NCI-H226 (cell line): Measurements from ENCODE around the gene KCNJ11.
"Not testable (repeated sequence)": the region's sequence is repeated elsewhere in the genome, so short reads cannot be mapped to it uniquely, and the experiment has no call there.

Experiments used
- DNase-seq: peaks from one replicate; pipeline ENCODE4 v3.0.0-alpha.2; 2015

KCNJ11 gene

DNA sequence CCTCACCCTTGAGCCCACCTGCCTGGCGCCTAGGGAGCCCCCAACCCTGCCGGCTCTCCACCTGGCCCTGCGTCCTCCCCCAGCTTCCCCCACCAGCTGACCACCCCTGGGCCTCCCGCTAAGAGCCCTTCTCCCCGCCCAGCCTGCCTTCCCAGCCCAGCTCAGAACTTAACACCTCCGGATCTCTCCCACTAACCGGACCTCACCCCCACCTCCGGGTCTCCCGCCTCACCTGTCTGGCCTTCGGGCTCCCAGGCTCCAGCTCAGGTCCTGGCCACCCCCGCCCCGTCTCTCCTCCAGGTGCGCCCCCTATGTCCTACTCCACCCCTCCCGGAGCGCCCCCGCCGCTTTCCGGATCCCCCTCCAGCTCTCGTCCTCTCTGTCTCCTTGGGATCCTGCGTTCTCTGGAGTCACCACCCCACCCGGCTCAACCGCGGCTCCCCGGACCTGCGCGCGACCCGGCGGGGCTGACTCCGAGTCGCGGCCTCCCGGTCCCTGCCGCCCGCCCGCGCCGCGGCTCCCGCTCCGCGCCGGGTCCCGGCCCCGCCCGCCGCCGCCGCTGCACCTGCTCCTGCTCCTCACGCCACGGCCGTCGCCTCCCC, at the start of gene KCNJ11:
Gene KCNJ11 (minus strand): TSS at position 51 of the 602 bp plus-strand sequence. CDS start 568 bp downstream, outside the sequence.
- no peak for DNase-seq

DNA sequence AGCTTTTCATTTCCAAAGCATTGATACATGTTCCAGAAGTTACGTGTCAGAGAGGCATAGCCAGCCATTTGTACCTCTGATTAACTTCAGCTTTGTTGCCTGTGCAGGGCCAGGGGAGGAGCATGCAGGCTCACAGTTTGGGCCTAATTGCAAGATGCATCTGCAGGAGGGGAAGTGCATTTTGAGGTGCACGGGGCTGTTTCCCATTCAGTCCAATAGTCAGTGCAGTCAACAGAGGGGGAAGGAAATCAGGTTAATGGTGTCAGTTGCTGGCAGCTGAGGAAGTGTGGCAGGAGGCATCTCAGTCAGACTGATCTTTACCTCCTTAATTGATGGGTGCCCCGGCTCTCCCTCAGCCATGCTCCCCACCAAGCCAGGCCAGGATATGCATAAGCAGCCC, 48.9 kb upstream of the KCNJ11 start:
- DNase-seq: no peak

DNA sequence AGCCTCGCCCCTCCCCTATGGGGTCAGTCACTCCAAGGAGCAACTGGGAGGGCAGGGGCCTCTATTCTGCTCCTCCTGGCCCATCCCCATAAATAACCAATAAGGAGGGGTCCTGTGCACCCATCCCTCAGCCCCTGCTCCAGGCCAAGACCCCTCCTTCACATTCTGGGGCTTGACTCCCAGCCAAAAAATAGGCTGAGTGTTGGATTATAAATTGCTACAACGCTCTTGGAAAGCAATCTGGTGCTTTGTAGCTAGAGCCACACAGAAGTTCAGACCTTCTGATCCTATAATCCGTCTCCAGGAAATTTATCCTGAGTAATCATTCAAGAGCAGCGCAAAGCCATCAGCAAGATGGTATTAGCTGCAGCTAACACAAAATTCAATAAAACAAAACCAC, 45.6 kb upstream of the KCNJ11 start:
- no peak for DNase-seq

DNA sequence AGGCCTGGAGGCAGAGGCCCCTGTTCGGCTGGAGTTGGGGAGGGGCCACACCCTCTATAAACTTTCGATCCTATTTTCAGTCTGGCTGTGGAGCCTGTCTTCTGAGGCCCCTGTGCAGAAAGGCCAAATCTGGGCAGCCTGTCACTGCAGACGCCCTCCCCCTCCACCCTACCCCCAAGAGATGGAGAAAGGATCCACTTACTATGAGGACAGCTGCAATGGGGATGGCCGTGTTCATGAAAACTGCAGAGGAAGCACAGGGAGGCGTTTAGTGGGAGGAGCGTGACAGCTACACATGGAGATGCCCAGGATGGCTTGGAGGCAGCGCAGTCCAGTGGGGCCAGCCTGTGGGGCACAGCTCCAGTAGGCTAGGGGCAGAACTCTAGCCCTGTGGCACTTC, 43.5 kb upstream of the KCNJ11 start:
- no peak for DNase-seq

DNA sequence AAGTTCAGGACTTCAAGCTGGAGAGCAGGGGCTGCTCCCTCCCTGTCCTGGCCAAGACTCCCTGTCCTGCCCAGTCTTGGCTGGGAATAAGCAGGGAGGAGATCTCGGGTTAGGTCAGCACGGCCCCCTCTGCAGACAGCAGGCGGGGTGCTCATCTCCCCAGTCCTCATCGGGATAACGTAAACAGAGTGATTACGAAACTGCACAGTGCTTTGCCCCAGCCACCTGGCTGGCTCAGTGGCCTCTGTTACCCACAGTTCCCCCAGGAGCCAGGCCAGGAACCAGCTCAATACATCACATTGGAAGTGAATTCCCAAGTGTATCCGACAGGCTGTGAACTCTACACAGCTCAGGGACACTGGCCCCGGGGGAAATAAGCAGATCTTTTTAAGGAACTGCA, 42.7 kb upstream of the KCNJ11 start:
- DNase-seq: no peak

DNA sequence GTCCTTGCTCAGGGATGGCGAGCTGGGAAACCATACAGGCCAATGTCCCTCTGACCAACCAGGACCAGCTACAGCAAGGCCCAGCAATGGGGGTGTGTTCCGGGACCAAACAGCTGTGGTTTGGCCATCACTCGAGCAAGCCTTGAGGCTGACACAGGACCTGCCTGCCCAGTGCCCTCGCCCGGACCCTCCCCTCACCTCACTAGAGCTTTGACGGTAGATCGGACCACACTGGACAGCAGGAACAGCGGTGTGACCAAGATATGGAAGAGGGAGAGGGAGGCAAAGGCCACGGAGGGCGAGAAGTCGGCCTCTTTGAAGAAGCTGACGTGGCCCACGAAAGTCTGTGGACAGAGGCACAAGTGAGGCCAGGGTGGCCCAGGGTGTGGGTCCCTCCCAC, 42.2 kb upstream of the KCNJ11 start:
- DNase-seq: no peak

- DNase-seq: no peak
These were observed 40.5 kb upstream of the KCNJ11 start for GRCh38 chr11:17428925-17429324.

DNA sequence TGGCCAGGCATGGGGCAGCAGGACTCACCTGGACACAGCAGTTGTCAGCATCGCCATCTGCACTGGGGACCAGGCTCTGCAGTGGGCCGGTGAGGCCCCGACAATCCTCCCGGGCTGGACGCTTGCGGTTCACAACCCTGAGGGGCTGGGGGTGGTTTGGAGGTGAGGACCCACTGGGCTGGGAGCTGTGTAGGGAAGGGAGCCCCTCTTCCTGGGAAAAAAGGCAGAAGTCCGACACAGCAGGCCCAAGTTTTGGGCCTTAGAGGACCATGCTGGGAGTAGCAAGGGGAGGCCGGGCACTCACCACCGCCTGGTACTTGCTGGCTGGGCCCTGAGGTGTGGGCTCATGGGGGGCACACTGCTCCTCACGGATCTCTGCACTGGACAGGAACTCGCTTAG, 39.8 kb upstream of the KCNJ11 start:
- DNase-seq: no peak

DNA sequence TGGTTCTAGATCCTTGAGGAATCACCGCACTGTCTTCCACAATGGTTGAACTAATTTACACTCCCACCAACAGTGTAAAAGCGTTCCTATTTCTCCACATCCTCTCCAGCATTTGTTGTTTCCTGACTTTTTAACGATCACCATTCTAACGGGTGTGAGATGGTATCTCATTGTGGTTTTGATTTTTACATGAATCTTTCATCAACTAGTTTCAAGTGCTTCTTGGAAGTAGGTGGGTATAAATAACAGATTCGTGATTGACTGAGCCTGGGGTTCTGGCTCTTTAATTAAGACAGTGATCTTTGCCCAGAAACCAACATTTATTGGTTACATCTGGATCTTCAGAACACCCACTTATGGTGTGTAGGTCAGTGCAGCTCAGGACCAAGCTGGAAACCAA, 37.8 kb upstream of the KCNJ11 start:
- not testable (repeated sequence) for DNase-seq

GRCh38 chr11:17423533-17424310, 35.3 kb upstream of the KCNJ11 start:
- no peak for DNase-seq

- no peak for DNase-seq
These were observed 33.3 kb upstream of the KCNJ11 start for GRCh38 chr11:17421781-17422180.

DNA sequence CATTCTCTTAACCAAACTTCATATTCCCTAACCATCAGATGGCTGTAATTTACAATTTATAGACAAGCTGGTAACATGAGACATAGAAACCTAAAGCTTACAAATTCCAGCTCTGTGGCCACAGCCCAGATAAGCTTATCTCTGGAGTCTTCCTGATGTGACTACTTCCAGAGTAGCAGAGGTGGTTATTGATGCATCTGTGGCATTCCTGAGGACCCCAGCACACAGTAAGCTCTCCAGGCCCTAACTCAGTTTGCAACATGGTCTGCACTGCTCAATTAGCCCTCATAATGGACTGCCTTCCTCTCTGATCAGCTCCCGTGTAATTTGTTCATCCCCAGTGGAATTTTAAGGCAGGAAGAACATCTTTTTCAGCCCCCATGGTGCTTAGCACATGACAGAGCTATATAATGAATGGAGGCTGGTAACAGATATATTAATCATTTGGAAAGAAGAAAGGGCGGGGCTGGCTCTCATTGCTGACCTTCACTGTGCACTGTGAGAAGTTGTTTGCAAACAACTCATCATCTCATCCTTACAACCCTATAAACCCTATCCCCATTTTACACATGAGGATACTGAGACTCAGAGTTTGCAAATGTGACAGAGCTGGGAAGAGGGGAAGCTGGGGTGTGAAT, 30.1 kb upstream of the KCNJ11 start:
- no peak for DNase-seq

- DNase-seq: no peak
These were observed 28.0 kb upstream of the KCNJ11 start for GRCh38 chr11:17416492-17416891.

- no peak for DNase-seq
These were observed 27.2 kb upstream of the KCNJ11 start for GRCh38 chr11:17415523-17416104.

GRCh38 chr11:17414992-17415391, 26.5 kb upstream of the KCNJ11 start:
- DNase-seq: no peak

- DNase-seq: no peak
These were observed 25.9 kb upstream of the KCNJ11 start for GRCh38 chr11:17414317-17414737.

DNA sequence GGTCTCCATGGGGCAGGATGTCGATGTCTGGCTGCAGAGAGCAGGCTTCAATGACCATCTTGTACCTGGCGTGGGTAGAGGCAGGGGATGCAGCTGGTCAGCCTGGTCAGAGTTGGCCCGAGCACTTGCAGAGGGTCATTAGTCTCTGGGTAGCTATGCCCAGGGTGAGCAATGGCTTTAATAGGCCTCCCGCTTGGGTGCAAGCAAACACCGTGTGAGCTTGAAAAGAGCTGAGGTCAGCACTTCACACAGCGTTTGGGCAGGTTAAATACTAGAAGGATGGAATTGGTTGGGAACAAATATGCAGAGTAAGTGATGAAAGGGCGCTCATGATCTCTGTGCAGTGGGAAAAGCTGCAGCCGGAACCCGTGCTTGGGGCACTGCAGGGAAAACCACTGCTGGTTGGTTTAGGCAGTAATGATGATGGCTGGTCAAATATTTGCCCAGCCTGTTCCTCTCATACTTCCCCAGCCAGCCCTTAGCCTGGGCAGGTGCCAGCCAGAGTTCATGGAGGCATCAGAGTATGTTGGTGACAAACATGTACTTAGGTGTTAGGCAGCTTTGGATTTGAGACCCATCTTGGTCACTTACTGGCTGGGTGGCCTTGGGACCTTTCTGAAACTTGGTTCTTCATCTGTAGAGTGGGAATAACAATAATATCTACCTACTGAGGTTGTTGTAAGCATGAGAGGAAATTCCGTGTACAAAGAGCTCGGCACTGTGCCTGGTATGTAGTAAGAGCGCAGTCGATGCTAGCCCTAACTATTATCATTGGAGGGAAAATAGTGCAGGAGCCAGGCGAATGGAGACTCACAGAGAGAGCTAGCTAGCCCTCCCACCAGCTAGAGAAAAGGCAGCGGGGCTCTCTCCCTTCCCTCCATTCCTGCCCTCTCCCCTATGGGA, 25.2 kb upstream of the KCNJ11 start:
- DNase-seq: no peak

DNA sequence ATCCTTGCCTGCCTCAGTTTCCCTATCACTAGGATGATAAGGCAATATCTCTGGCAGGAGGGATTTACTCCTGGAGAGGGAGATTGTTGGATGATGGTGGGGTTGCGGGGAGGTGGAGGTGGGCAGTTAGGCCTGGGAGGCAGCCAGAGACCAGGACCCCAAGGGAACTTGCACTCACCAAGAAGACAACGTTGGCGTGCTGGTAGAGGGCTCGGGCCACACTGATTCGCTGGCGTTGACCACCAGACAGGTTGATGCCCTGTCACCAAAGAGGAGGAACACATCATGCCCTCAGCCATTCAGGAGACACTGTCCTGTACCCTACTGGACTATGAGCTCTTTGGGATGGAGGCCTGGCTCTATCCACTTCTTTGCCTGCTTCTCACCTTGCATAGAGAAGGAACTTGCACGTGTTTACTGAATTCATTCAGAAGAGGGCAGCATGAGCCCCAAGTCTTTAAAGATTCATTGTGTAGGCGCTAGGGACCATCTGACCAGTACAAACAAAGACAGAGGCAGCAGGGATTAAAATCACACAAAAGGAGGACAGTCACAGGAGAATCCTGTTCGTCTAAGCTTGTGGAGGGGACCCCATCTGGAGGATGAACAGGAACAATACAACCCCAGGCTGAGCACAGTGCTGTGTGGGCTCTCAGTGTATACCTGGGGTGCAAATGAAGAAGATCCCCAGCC, 24.2 kb upstream of the KCNJ11 start:
- no peak for DNase-seq

- DNase-seq: no peak
These were observed 23.0 kb upstream of the KCNJ11 start for GRCh38 chr11:17411418-17411817.

GRCh38 chr11:17410606-17411379, 22.3 kb upstream of the KCNJ11 start:
- no peak for DNase-seq

DNA sequence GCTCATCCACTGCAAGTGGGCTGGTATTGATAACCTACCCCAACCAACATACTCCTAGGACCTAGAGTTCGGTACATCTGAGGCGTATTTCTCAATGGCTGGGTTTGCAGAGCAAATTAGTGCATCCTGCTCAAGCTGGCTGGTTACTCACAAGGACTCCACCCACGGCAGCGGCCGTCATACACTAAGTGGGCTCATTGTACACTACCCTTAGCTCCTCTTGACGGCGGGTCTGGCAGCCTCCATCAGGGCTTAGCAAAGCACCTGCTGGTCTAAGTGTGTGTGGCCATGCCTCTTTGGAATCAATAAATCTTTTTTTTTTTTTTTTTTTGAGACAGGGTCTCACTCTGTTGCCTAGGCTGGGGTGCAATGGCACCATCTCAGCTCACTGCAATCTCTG, 20.2 kb upstream of the KCNJ11 start:
- no peak for DNase-seq
